ENCODE results near the gene ACOX3. TPM values are rescaled to one million over a fixed set of nuclear protein-coding genes. Genes with fewer than 3 reads are reported as not detected.

ACOX3 gene
- total and polyA plus RNA-seq, 9 of the 15 experiments (the other 6 are each of a cell fraction or from before 2014, with no cell fraction given): 0.68 to 7.3 (median 3.7) TPM

DNA sequence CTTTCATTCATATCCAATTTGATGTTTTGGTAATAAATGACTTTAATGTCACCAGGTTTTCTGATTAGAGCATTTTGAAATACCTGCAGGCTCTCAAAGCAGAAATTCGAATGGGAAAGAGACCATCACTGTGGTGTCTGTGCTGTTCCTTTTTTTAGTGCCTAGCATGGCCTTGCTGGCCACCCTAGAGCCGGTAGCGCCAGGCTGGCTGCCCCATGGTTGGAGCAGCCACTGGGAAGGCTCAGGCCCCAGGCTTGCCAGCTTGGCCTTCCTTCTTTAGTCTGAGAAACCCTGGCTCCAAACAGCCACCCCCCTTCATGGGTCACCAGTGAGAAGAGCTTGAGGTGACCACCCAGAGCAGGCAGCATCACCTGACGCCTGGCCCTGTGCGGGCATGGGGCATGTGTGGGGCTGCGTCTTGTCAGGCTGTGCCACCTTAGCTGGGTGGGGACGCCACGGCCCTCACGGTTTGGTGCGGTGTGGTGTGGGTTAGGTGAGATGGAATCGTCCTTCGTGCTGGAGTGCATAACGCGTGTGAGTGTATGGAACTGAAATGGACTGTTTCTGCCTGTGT lies 30.0 kb upstream of the ACOX3 start:
- CTCF ChIA-PET (ENCODE audit: low intra/inter-chr PET ratio): no interaction called here
- Histone ChIP-seq H2AFZ (ENCODE audit: low read depth, low read length) (no peak overlapping the region), H3K4me1 (replicated peaks in 1 of 2; ENCODE audit: control insufficient read depth in 2 of 2, insufficient read depth in 2 of 2, low read length in 2 of 2) (peaks cover 0 to 36% of the 10 kb centered on the region in 2 experiments; a peak in 4 of 5 replicates), H3K9ac (ENCODE audit: insufficient read depth in 1 of 2, low read depth in 2 of 2, low read length in 2 of 2) (no peak overlapping the region), H4K20me1 (replicated peaks; ENCODE audit: control insufficient read depth, insufficient read depth, low read length) (0 out of 2 replicates have a peak, but pooled peaks cover 3% of the 10 kb centered on the region), H3K27ac (ENCODE audit: extremely low read depth, low read depth, low read length) (no peak overlapping the region), H3K4me2 (ENCODE audit: insufficient read depth, low read length) (no peak overlapping the region), H3K79me2 (ENCODE audit: control insufficient read depth, insufficient read depth, low read length) (no peaks in the 10 kb centered on the region), H3K27me3 (ENCODE audit: control insufficient read depth in 2 of 2, insufficient read depth in 2 of 2, low read length in 2 of 2) (no peaks in the 10 kb centered on the region), H3K9me1 (ENCODE audit: control insufficient read depth, insufficient read depth, low read length) (no peaks in the 10 kb centered on the region), H3K4me3 (no peak overlapping the region), H3K9me3 (replicated peaks; ENCODE audit: control insufficient read depth, insufficient read depth, low read depth, low read length) (no peaks in the 10 kb centered on the region), H3K36me3 (ENCODE audit: control insufficient read depth, insufficient read depth, low read length) (peaks cover 44% of the 10 kb centered on the region; the same call in 2 of the 3 replicates)
- ATAC-seq (no peak), DNase-seq (ENCODE audit: extremely low read depth in 1 of 4, low spot score in 3 of 4) (no peak), FAIRE-seq (no peak)
- 91% methylated on average over 12 of the region's 14 CpGs for WGBS (ENCODE audit: insufficient coverage, low coverage, missing lambda C conversion rate)
- POLR2A ChIA-PET: interaction anchor here (0.6 to 1.7 kb wide), 5 partner anchors 16 to 209 kb away, joined by 3 to 6 read pairs (median 3); partner anchors contain the start of gene CPZ
- no TSS peak for BruUV-seq (replicated peaks)
- intact Hi-C loops (cut with micrococcal nuclease) (no loop called here), in situ Hi-C loops (cut with MboI) (no loop called here)
- TF ChIP-seq POLR2G (IDR thresholded peaks at IDR 0.05; ENCODE audit: low read depth, low read length) (peak; percentile 11; the same call in 1 of the 2 replicates), WHSC1 (IDR thresholded peaks at IDR 0.05; ENCODE audit: low read length) (no peak), ZZZ3 (IDR thresholded peaks at IDR 0.05) (no peak), CBX8 (IDR thresholded peaks at IDR 0.05; ENCODE audit: borderline replicate concordance, extremely low read depth, low read depth, low read length, poor library complexity, severe bottlenecking) (no peak), MTA2 (IDR thresholded peaks at IDR 0.05; ENCODE audit: low read depth) (no peak), BDP1 (IDR thresholded peaks at IDR 0.05; ENCODE audit: insufficient read depth, insufficient read length) (no peak), YY1 (IDR thresholded peaks at IDR 0.05; ENCODE audit: borderline replicate concordance in 1 of 3, control insufficient read depth in 1 of 3, extremely low read depth in 1 of 3, insufficient read depth in 3 of 3, insufficient read length in 1 of 3, insufficient replicate concordance in 2 of 3, low read depth in 1 of 3, low read length in 2 of 3) (no peak)

Measured in K562 (cell line).